Activated naive CD4-positive, alpha-beta T cell treated with anti-CD3 and anti-CD28 coated beads, Interleukin-2, amount 10 ng/mL, durations not matched to agents 7 days and 5 days (primary cell): ENCODE results near the gene TLCD1.

Source experiments
- CTCF ChIA-PET: fragments of 350-600 bp; sonication (Branson Sonifier 250); formaldehyde crosslinking; loops from one replicate; lab custom pipeline; 2021; ENCODE audit warnings: antibody characterized with exemption; lab: Charles Lee
- DNase-seq: peaks from one replicate; pipeline ENCODE4 v3.0.0-alpha.2; 2020
- H3K27ac Mint-ChIP-seq: one replicate; pipeline ENCODE4 v1.8.0; 2021; ENCODE audit warnings: mild to moderate bottlenecking, moderate library complexity, mixed read lengths
- H3K27me3 Mint-ChIP-seq: one replicate; pipeline ENCODE4 v1.8.0; 2021; ENCODE audit warnings: mild to moderate bottlenecking, mixed read lengths
- H3K36me3 Mint-ChIP-seq: one replicate; pipeline ENCODE4 v1.8.0; 2021; ENCODE audit warnings: mixed read lengths
- H3K4me1 Mint-ChIP-seq: one replicate; pipeline ENCODE4 v1.8.0; 2021; ENCODE audit warnings: mixed read lengths
- H3K4me3 Mint-ChIP-seq: one replicate; pipeline ENCODE4 v1.8.0; 2021; ENCODE audit warnings: mild to moderate bottlenecking, moderate library complexity, mixed read lengths
- H3K9me3 Mint-ChIP-seq: one replicate; pipeline ENCODE4 v1.8.0; 2021; ENCODE audit warnings: mixed read lengths

Gene TLCD1

DNA sequence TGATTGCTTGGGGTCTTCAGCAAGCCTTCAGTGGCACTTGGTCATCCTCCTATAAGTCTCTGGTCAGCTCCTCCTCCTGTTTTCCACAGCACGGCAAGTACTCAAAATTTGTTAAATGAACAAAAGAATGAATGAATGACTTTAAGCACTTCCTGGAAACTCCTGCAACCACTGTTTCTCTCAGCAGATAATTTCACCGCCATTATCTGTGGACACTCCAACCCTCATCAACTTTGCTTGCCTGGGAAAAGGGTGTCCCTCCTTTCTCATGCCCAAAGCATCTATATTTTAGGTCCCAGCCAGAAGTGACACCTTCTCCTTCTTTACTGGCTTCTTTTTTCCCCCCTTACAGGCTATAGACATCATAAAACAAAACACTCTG lies 18.7 kb downstream of the TLCD1 start:
- DNase-seq = no peak
- Mint-ChIP-seq H3K36me3 (peaks cover 12% of the 10 kb centered on the region), H3K27ac (no peak overlapping the region), H3K9me3 (no peaks in the 10 kb centered on the region), H3K4me1 (peaks cover 14% of the 10 kb centered on the region), H3K4me3 (no peak overlapping the region), H3K27me3 (no peaks in the 10 kb centered on the region)
- CTCF ChIA-PET = no interaction called here

DNA sequence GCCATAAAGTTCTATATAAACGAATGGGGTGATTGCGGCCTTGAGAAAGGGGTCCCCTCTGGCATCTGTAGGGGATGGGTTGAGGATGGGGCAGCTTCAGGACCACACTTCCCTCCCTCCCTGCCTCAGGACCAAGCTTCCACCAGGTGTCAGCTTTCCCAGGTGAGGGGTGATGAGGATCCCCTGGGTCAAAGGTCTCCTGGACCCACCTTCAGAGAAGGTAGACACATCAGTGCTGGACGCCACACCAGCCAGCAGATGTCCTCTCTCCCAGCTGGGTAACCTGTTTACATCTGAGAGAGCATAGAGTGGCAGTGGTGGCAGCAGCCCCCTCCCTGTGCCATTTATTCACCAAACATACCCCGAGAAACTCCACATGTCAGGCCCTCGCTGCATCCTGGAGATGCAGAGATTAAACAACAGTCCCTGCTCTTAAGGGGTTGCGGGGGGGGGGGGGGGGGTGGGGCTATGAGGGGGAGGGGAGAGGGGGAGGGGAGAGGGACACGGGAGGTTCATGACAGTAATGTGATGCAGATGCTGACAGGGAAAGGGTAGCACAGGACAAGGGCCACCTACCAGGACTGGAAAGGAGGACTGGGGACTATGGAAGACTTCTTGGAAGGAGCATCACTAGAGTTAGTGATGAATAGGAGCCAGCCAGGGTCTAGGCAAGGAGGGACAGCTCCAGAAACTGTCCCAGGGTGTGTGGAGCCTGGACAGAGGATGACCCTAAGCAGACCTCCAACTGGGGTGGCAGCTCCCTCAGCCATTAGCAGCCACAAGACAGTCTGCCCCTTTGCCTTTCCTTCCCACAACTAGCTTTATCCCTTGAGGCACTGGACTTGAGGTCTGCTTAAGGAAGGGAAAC lies 19.3 kb downstream of the TLCD1 start:
- H3K27me3 Mint-ChIP-seq = no peaks in the 10 kb centered on the region
- H3K9me3 Mint-ChIP-seq = no peaks in the 10 kb centered on the region
- peaks cover 7% of the 10 kb centered on the region for H3K4me1 Mint-ChIP-seq
- CTCF ChIA-PET = no interaction called here
- H3K36me3 Mint-ChIP-seq = peaks cover 17% of the 10 kb centered on the region
- H3K27ac Mint-ChIP-seq = no peak overlapping the region
- DNase-seq = no peak
- H3K4me3 Mint-ChIP-seq = no peak overlapping the region

DNA sequence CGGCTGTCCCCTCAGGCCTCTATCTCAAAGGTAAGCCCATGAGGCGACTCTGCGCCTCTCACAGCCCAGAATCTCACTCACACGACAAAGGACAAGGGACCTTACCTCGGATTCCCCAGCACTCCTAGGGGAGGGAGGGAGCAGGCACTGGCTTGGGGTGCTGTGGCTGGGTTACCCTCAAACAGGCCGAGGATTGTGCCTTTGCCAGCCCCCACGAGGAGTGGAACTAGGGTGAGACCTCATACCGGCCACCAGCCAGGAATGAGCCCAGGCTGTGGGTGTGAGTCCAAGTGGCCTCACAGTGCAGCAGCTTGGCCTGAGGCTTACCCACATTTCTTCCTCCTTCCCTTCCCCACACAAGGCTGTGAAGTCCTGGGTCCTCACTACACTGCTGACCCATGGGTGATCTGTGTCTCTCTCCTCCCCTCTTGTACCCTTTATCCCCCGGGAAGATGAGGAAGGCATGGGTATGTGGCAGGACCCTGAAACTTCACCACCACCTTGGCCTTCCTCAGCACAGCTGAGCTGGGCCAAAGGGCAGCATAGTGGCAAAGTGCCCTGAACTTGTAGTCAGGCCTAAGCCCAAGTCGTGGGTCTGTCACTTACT lies 20.2 kb downstream of the TLCD1 start:
- peaks cover 24% of the 10 kb centered on the region for H3K36me3 Mint-ChIP-seq
- no peak overlapping the region for H3K4me3 Mint-ChIP-seq
- CTCF ChIA-PET = no interaction called here
- no peak overlapping the region for H3K27ac Mint-ChIP-seq
- peaks cover 4% of the 10 kb centered on the region for H3K4me1 Mint-ChIP-seq
- no peaks in the 10 kb centered on the region for H3K27me3 Mint-ChIP-seq
- no peaks in the 10 kb centered on the region for H3K9me3 Mint-ChIP-seq
- DNase-seq = no peak

GRCh38 chr17:28705074-28705659 lies 20.9 kb downstream of the TLCD1 start:
- no peak for DNase-seq
- peaks cover 26% of the 10 kb centered on the region for H3K36me3 Mint-ChIP-seq
- H3K27me3 Mint-ChIP-seq = no peaks in the 10 kb centered on the region
- H3K27ac Mint-ChIP-seq = no peak overlapping the region
- no peaks in the 10 kb centered on the region for H3K9me3 Mint-ChIP-seq
- no peaks in the 10 kb centered on the region for H3K4me1 Mint-ChIP-seq
- no peak overlapping the region for H3K4me3 Mint-ChIP-seq
- CTCF ChIA-PET = no interaction called here

- DNase-seq = no peak
- H3K4me1 Mint-ChIP-seq = no peaks in the 10 kb centered on the region
- no peaks in the 10 kb centered on the region for H3K9me3 Mint-ChIP-seq
- CTCF ChIA-PET = no interaction called here
- H3K36me3 Mint-ChIP-seq = peaks cover 34% of the 10 kb centered on the region
- H3K27ac Mint-ChIP-seq = peak overlapping the region; percentile 19
- no peak overlapping the region for H3K4me3 Mint-ChIP-seq
- no peaks in the 10 kb centered on the region for H3K27me3 Mint-ChIP-seq
These were observed 21.7 kb downstream of the TLCD1 start for GRCh38 chr17:28704219-28704858.

- peaks cover 38% of the 10 kb centered on the region for H3K36me3 Mint-ChIP-seq
- no peaks in the 10 kb centered on the region for H3K4me1 Mint-ChIP-seq
These were observed 22.3 kb downstream of the TLCD1 start for GRCh38 chr17:28703552-28704218.

GRCh38 chr17:28702752-28703150 lies 23.3 kb downstream of the TLCD1 start:
- no peak for DNase-seq
- Mint-ChIP-seq H3K27me3 (no peaks in the 10 kb centered on the region), H3K4me1 (no peaks in the 10 kb centered on the region), H3K27ac (peak overlapping the region; percentile 67), H3K36me3 (peaks cover 46% of the 10 kb centered on the region), H3K4me3 (no peak overlapping the region), H3K9me3 (no peaks in the 10 kb centered on the region)
- CTCF ChIA-PET = interaction anchor here (1.0 to 1.1 kb wide), 2 partner anchors 90 to 415 kb away, joined by 3 read pairs; no protein-coding TSS in a partner anchor

More at GRCh38 chr17:28703552-28704218, 22.3 kb downstream of the TLCD1 start:
- Mint-ChIP-seq H3K27ac (no peak overlapping the region), H3K4me3 (no peak overlapping the region), H3K27me3 (no peaks in the 10 kb centered on the region), H3K9me3 (no peaks in the 10 kb centered on the region)
- CTCF ChIA-PET = no interaction called here
- DNase-seq = no peak

GRCh38 chr17:28702026-28702751 lies 23.8 kb downstream of the TLCD1 start:
- H3K27me3 Mint-ChIP-seq = no peaks in the 10 kb centered on the region
- H3K4me3 Mint-ChIP-seq = no peak overlapping the region
- CTCF ChIA-PET = interaction anchor here (1.0 to 1.1 kb wide), 2 partner anchors 89 to 415 kb away, joined by 3 read pairs; no protein-coding TSS in a partner anchor
- peak overlapping the region; percentile 67 for H3K27ac Mint-ChIP-seq
- H3K36me3 Mint-ChIP-seq = peaks cover 50% of the 10 kb centered on the region
- DNase-seq = no peak
- H3K4me1 Mint-ChIP-seq = no peaks in the 10 kb centered on the region
- no peaks in the 10 kb centered on the region for H3K9me3 Mint-ChIP-seq

GRCh38 chr17:28700830-28701492 lies 25.1 kb downstream of the TLCD1 start:
- CTCF ChIA-PET = interaction anchor here (1.1 kb wide), 1 partner anchor 26 kb away, joined by 5 read pairs; no protein-coding TSS in a partner anchor
- Mint-ChIP-seq H3K4me3 (no peak overlapping the region), H3K4me1 (no peaks in the 10 kb centered on the region), H3K9me3 (no peaks in the 10 kb centered on the region), H3K27ac (no peak overlapping the region), H3K27me3 (no peaks in the 10 kb centered on the region), H3K36me3 (peaks cover 55% of the 10 kb centered on the region)
- no peak for DNase-seq

DNA sequence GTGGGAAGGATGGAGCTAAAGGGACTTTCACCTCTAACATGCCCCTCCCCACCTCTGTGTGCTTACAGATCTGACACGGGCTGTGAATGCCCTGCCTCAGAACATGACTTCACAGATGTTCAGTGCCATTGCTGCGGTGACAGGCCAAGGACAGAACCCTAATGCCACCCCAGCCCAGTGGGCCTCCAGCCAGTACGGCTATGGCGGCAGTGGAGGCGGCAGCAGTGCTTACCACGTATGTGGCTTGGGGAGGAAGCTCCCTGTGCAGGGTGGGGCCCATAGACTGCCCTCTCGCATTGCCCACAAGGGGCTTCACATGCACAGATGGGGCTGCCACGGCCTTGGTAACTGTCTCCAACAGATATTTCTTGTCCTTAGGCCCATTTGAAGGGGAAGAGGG lies 25.8 kb downstream of the TLCD1 start:
- H3K4me3 Mint-ChIP-seq = no peak overlapping the region
- H3K27me3 Mint-ChIP-seq = no peaks in the 10 kb centered on the region
- no peak overlapping the region for H3K27ac Mint-ChIP-seq
- H3K36me3 Mint-ChIP-seq = peaks cover 57% of the 10 kb centered on the region
- no peaks in the 10 kb centered on the region for H3K9me3 Mint-ChIP-seq
- no peaks in the 10 kb centered on the region for H3K4me1 Mint-ChIP-seq
- CTCF ChIA-PET = interaction anchor here (0.9 to 1.3 kb wide), 3 partner anchors 20 to 63 kb away, joined by 3 to 5 read pairs (median 3); partner anchors contain the start of gene RPL23A
- DNase-seq = no peak

- Mint-ChIP-seq H3K27me3 (no peaks in the 10 kb centered on the region), H3K27ac (no peak overlapping the region), H3K36me3 (peaks cover 74% of the 10 kb centered on the region), H3K4me3 (no peak overlapping the region), H3K9me3 (no peaks in the 10 kb centered on the region), H3K4me1 (no peaks in the 10 kb centered on the region)
- CTCF ChIA-PET = no interaction called here
- DNase-seq = no peak
These were observed 27.6 kb downstream of the TLCD1 start for GRCh38 chr17:28698253-28698941.

GRCh38 chr17:28693869-28694268 lies 32.2 kb downstream of the TLCD1 start:
- no peaks in the 10 kb centered on the region for H3K9me3 Mint-ChIP-seq
- no peak overlapping the region for H3K4me3 Mint-ChIP-seq
- no peak overlapping the region for H3K27ac Mint-ChIP-seq
- no peak for DNase-seq
- no peaks in the 10 kb centered on the region for H3K4me1 Mint-ChIP-seq
- H3K36me3 Mint-ChIP-seq = peaks cover 69% of the 10 kb centered on the region
- CTCF ChIA-PET = no interaction called here
- no peaks in the 10 kb centered on the region for H3K27me3 Mint-ChIP-seq
